Psoas muscle (tissue), 8 donors: ENCODE measurements around the gene CPED1. TPM values are rescaled to one million over a fixed set of nuclear protein-coding genes. Genes with fewer than 3 reads are reported as not detected.

Source experiments
- ATAC-seq, 4 donors: fragments of 200-7000 bp; cut with Tn5 transposase; one replicate each; pipeline ENCODE4 v1.9.1; 2020; ENCODE audit warnings: moderate library complexity in 3 of 4, mild to moderate bottlenecking in 2 of 4
- DNase-seq, 2 donors: peaks; one replicate each; pipeline ENCODE4 v3.0.0-alpha.2; 2020
- H3K27ac ChIP-seq: fragments of 200-600 bp; one replicate; pipeline ENCODE4 v1.8.0; 2022
- H3K27me3 ChIP-seq, 3 donors: fragments of 200-600 bp in 1 of 3; one replicate each; pipeline versions ENCODE4 v1.6.1 to v1.8.0; 2013 to 2022; ENCODE audit warnings: low read length in 2 of 3, mild to moderate bottlenecking in 2 of 3, moderate library complexity in 1 of 3; ENCODE audit not compliant: insufficient read depth in 3 of 3
- H3K36me3 ChIP-seq, 2 donors: fragments of 200-600 bp in 1 of 2; one replicate each; pipeline versions ENCODE4 v1.6.1 to v1.8.0; 2013 to 2022; ENCODE audit warnings: low read depth in 1 of 2, mild to moderate bottlenecking in 1 of 2, moderate library complexity in 1 of 2; ENCODE audit not compliant: insufficient read depth in 1 of 2
- H3K4me1 ChIP-seq: fragments of 200-600 bp; one replicate; pipeline ENCODE4 v1.8.0; 2022
- H3K4me3 ChIP-seq: fragments of 200-600 bp; one replicate; pipeline ENCODE4 v1.8.0; 2022; ENCODE audit warnings: mild to moderate bottlenecking
- H3K9me3 ChIP-seq: fragments of 200-600 bp; one replicate; pipeline ENCODE4 v1.8.0; 2022
- CTCF ChIP-seq: fragments of 200-600 bp; IDR thresholded peaks from one replicate; pipeline ENCODE4 v1.8.0; 2022; ENCODE audit warnings: antibody characterized with exemption
- whole genome bisulfite sequencing, 3 donors: extraction: QIAGEN DNeasy Blood & Tissue Kit; methylation state at CpG; one replicate each; pipeline versions ENCODE4 v1.1.6 to v1.1.7; 2013; 5-methylcytosine and 5-hydroxymethylcytosine counted together
- intact Hi-C, 2 donors: fragments of 100-400 bp; cut with DNase I; formaldehyde crosslinking; loops; one replicate each; pipeline versions ENCODE4 v1.11.0 to v1.14.2; 2022
- polyA plus RNA-seq, 3 donors: library from polyadenylated mRNA; stranded (reverse); fragments of 200-250 nt; gene quantifications; one replicate each; pipeline ENCODE4 v1.2.3, GENCODE V29; 2013
- total RNA-seq, 4 donors: library from RNA; stranded (reverse); fragmentation: NEBNext Ultra II Directional in 2 of 4; extraction: Animal tissue kit (Norgen Biotek cat#: 25700) in 2 of 4; gene quantifications; one replicate each; pipeline versions ENCODE4 v1.2.1 to v1.2.4, GENCODE V29; 2021 to 2023
- donor health status: healthy with polysubstance abuse.
- donor health status: DM: no; HTN: no; CAD: no; lungs with moderate emphysema.
- donor health status: Bipolar disorder and iron deficiency.
- donor health status: healthy.
- donor health status: DM: yes; HTN: yes; CAD: no.
- donor health status: DM: no; HTN: no; CAD: no.
- donor health status: DM: no; HTN: no; CAD: no.
- donor health status: DM: yes; HTN: yes; CAD: no.

CPED1 gene
- total and polyA plus RNA-seq, 7 donors, result 0.90 to 39.2 (median 12.0) TPM

- TF ChIP-seq CTCF, result no peak
- Histone ChIP-seq H3K4me1 (peaks cover 58% of the 10 kb centered on the region), H3K9me3 (no peaks in the 10 kb centered on the region), H3K4me3 (no peak overlapping the region), H3K27me3 (no peaks in the 10 kb centered on the region), H3K36me3 (no peaks in the 10 kb centered on the region), H3K27ac (peak overlapping the region; percentile 37)
- DNase-seq (no peak), ATAC-seq (no peak)
- WGBS, 3 donors, result 49 to 72% (median 51%) methylated on average over 2 of the region's 2 CpGs
- intact Hi-C loops, result no loop called here
Observed at GRCh38 chr7:121008816-121009215, 20.3 kb downstream of the CPED1 start.

GRCh38 chr7:121011401-121011800 is 22.9 kb downstream of the CPED1 start:
- ATAC-seq, result no peak
- H3K4me3 ChIP-seq, result no peak overlapping the region
- no peak for DNase-seq
- no peaks in the 10 kb centered on the region for H3K9me3 ChIP-seq
- H3K27ac ChIP-seq, result peak overlapping the region; percentile 90
- 91 to 97% (median 95%) methylated on average over 1 of the region's 1 CpG for WGBS, 3 donors
- intact Hi-C loops, result loop anchor here in 1 of 2 donors (5.0 kb wide), 1 partner anchor 46 kb away; no protein-coding TSS in a partner anchor
- peaks cover 0 to 7% of the 10 kb centered on the region in 2 donors for H3K36me3 ChIP-seq
- H3K4me1 ChIP-seq, result peaks cover 52% of the 10 kb centered on the region
- no peaks in the 10 kb centered on the region for H3K27me3 ChIP-seq
- no peak for TF ChIP-seq CTCF

GRCh38 chr7:121012170-121012874 is 23.8 kb downstream of the CPED1 start:
- no peak for DNase-seq
- intact Hi-C loops, result loop anchor here in 1 of 2 donors (5.0 kb wide), 1 partner anchor 45 kb away; no protein-coding TSS in a partner anchor

GRCh38 chr7:121012919-121013318 is 24.4 kb downstream of the CPED1 start:
- 14 to 29% (median 19%) methylated on average over 2 of the region's 2 CpGs for WGBS, 3 donors
- intact Hi-C loops, result loop anchor here in 1 of 2 donors (5.0 kb wide), 1 partner anchor 44 kb away; no protein-coding TSS in a partner anchor
- DNase-seq (no peak), ATAC-seq (peak; percentile 90 to 91 (median 91))
- TF ChIP-seq CTCF, result no peak
- Histone ChIP-seq H3K4me1 (peaks cover 60% of the 10 kb centered on the region), H3K27ac (peak overlapping the region; percentile 90), H3K27me3 (no peaks in the 10 kb centered on the region), H3K9me3 (no peaks in the 10 kb centered on the region), H3K4me3 (peak overlapping the region; percentile 35), H3K36me3 (peaks cover 0 to 8% of the 10 kb centered on the region in 2 donors)

More at GRCh38 chr7:121012170-121012874, 23.8 kb downstream of the CPED1 start:
- TF ChIP-seq CTCF, result no peak
- H3K4me3 ChIP-seq, result peak overlapping the region; percentile 35
- H3K27me3 ChIP-seq, result no peaks in the 10 kb centered on the region
- WGBS, 3 donors, result 24 to 42% (median 27%) methylated on average over 6 of the region's 6 CpGs
- H3K27ac ChIP-seq, result peak overlapping the region; percentile 90
- H3K4me1 ChIP-seq, result peaks cover 55% of the 10 kb centered on the region
- no peaks in the 10 kb centered on the region for H3K9me3 ChIP-seq
- peaks cover 0 to 8% of the 10 kb centered on the region in 2 donors for H3K36me3 ChIP-seq
- ATAC-seq, result peak; percentile 93 to 95 (median 95)
